ENCODE measurements around the gene AUP1. TPM values are rescaled to one million over a fixed set of nuclear protein-coding genes. Genes with fewer than 3 reads are reported as not detected.

Gene AUP1
- total RNA-seq, 1 donor from 2014 or later, result 146 TPM

DNA sequence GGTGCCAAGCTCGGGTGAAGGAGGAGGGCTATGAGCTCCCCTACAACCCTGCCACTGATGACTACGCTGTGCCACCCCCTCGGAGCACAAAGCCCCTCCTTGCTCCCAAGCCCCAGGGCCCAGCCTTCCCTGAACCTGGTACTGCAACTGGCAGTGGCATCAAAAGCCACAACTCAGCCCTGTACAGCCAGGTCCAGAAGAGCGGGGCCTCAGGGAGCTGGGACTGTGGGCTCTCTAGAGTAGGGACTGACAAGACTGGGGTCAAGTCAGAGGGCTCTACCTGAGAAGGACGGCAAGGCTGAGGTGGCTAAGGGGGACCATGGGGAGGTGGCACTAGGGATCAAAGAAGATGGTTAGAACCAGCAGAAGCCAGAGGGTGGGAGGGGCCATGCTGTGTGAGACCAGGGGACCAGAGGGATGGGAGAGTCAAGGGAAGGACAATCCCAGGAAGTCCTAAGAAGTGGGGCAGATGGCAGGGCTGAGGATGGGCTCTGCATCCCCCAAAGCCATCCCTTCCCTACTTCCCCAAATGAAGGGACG lies 27.4 kb upstream of the AUP1 start:
- DNase-seq (ENCODE audit: low spot score), result no peak

DNA sequence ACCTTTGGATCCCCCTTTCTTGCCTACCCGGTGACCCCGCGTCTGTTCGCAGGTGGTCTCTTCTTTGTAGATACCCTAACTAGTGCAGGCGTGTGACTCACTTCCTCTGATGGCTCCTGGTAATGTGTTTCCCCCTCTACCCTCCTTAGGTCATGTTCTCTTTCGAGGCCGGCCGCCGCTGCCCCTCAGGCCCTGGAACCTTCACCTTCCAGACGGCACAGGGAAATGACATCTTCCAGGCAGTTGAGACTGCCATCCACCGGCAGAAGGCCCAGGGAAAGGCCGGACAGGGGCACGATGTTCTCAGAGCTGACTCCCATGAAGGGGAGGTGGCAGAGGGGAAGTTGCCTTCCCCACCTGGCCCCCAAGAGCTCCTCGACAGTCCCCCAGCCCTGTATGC lies 26.7 kb upstream of the AUP1 start:
- no peak for DNase-seq (ENCODE audit: low spot score)

DNA sequence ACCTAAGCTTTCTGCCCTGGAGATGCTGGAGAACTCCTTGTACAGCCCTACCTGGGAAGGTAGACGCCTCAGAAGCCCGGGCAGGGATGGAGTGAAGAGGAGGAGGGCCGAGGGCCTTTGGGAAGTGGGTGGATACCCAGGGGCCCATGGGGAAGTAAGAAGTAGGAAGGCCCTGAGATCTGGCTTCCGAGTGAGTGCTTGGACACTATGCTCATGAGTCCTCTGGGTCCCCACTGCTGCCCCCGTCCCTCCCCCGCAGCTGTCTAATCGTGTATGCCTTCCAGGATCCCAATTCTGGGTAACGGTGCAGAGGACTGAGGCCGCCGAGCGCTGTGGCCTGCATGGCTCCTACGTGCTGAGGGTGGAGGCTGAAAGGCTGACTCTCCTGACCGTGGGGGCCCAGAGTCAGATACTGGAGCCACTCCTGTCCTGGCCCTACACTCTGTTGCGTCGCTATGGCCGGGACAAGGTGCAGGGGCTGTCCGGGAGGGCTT lies 26.2 kb upstream of the AUP1 start:
- DNase-seq (ENCODE audit: low spot score), result no peak

DNA sequence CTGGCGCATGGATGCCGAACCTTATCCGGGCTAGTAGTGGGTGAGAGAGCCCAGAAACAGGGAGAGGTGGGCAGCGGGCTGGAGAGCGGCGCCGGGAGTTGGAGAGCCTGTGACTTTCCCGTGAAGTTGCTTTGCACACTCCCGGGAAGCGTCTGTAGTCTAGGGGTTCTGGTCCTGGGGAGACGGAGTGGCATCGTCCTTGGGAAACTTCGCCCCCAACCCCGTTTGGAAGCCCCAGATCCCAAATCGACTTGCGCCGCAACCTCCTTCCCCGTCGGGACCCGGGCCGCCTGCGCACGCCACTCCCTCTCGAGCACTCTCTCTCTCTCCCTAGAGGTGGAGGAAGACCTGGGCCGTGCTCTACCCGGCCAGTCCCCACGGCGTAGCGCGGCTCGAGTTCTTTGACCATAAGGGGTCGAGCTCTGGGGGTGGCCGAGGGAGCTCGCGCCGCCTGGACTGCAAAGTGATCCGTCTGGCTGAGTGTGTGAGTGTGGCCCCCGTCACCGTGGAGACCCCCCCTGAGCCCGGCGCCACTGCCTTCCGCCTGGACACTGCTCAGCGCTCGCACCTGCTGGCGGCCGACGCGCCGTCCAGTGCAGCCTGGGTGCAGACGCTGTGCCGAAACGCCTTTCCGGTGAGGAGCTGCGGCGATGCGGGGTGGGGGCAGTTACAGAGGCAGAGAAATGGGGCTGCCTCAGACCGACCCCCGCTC lies 25.5 kb upstream of the AUP1 start:
- peak; percentile 33 for DNase-seq (ENCODE audit: low spot score)

DNA sequence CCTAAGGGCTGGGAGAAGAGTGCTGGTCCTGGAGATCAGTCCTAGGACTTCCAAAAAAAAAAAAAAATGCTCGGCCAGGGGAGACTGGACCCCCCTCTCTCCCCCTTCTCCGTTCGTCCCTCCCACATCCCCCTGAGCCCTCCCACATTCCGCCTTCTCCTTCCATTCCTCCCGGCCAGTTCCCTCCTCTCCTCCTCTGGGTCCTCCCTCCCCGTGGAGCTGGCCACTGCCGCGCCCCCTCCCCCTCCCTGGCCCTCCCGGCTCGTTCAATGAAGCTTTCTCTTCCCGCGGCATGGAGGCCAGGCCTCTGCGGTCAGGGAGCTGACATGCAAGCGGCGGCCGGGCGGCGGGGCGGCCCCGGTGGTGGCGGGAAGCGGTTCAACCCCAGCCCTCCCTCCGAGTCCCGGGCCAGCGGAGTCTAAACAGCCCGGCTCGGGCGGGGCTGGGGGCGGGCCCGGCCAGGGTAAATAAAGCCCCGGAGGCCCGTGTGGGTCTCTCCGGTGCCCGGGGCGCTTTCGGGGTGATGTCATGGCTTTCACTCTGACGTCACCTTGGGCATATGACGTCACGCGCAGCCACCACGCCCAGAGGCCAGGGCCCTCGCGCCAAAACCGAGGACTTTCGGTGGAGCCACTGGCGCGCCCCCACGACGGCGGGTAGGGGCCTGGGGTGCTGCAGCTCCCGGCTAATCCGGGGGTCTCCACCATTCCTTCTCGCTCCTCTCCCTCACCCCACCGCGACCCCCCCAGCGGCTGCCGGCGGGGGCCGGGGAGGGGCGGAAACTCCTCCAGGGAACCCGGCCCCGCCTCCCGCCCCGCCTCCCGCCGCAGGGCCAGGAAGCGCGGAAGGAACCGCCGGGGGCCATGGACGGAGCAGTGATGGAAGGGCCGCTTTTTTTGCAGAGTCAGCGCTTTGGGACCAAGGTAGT lies 24.6 kb upstream of the AUP1 start, which contains the start of the genes DOK1 and LOXL3:
Gene DOK1, plus strand, starts transcription at position 829 of the 928 bp plus-strand sequence. Its CDS starts 35 bp downstream, at position 864.
Gene LOXL3, minus strand, starts transcription at position 51 of the 928 bp plus-strand sequence. CDS start 1,308 bp downstream, outside the sequence.
- peak; percentile 87 for DNase-seq (ENCODE audit: low spot score)

DNA sequence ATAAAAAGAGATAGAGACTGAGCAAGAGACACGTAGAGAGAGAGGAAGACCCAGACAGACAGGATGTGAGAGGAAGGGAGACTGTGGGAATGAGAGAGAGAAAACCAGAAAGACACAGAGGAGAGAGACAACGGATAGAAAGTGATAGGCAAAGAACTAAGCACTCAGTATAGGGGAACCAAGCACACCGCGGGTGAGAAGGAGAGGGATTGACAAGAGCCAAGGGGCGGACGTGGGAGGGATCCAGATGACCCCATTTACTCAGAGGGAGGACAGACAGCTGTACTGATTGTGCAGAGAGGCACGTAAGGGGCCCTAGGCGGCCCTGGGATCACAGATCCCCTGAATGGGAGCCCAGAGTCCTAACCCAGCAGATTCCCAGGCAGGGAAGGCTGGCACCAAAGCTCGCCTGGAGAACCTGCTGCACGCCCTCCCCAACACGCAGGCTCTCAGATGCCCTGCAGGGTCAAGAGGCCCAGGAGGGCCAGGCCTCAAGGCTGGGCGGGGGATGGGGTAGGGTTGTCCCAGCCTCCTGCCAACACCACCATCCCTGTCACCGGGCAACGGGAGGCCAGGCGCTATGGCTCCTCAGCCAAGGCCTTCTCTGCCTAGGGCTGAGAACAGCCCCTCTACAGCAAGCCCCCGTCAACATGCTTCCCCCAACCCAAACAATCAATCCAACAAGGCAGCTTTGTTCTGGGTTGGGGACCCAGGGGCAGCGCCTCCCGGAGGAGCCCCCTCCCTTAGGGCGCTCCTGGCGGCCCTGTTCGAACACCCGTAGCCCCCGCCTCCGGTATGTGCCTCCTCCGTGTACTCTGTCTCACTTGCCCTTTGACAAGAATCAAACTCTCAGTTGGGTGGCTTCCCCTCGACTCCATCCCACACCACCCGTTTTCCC lies 23.7 kb upstream of the AUP1 start:
- DNase-seq (ENCODE audit: low spot score), result no peak

DNA sequence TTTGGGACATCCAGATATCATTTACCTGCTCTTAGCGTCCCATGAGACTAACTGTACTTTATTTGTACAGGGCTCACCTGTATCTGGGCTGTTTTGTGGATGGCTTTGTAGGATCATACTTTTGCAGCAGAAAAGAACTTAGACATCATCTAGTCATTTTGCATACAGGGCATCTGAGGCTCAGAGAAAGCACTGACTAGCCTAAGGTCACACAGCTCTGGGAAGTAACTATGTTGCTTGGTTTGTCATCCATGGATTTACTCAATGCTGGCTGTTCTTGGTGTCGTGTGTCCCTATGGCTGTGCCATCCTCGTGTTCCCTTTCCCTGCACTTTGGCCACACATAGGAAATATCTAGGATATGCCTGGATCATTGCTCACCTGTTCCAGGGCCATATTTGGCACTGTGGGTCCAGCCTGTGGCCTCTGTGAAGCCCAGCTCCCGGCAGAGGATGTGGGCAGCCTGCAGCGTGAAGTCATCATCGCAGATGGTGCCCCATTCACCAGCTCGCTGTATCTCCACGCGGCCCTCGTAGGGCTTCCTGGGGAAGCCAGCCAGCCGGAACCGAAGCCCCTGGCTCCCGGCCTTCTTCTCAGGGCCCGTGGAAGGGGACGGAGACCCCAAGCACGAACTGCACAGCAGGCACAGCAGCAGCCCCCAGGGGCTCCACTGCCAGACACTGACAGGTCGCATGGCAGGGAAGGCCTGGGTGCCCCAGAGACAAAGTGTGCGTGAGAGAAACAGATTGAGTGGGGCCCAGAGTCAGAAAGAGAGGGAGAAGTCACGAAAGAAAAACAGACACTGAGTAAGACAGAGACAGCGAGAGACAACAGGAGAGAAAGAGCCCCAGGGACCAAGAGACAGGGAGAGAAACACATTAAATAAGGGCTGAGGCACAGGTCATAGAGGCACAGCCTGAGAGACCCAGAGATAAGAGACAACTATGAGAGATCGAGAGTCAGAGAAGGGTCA lies 22.7 kb upstream of the AUP1 start:
- DNase-seq (ENCODE audit: low spot score), result no peak

DNA sequence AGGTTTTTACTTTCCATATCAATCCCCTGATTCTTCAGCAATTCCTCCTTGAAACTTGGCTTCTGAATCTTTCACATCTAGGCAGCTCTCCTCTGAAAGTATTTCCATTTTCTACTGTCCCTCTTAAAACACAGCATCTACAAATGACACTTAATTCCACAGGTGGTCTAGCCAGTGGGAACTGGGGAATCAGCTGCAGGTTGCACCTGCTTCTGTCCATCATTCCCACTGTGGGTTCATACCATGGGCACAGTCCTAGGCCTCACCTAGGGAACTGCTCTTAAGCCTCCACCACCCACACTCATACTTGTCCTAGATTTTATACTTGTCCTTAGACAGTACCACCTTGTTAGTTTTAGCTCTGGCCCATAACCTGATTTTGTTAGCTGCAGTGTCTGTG lies 22.0 kb upstream of the AUP1 start:
- no peak for DNase-seq (ENCODE audit: low spot score)

DNA sequence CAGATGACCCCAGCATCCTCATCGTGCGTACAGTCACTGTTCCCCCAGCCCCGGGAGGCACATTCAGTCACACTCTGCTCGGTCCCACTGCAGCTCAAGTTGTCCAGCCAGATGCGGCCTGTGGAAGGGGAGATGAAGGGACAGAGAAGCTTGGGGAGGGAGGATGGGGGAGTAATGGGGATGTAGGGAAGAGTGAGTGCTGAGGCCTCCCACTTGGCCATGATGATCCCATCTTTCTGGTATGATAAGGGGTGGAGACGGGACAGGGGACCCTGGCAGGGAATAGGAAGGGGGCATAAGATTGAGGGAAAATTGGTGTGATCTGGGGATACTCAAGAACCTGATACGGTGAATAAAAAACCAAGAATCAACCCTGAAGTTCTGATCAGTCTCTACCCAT lies 20.7 kb upstream of the AUP1 start:
- DNase-seq (ENCODE audit: low spot score), result no peak

DNA sequence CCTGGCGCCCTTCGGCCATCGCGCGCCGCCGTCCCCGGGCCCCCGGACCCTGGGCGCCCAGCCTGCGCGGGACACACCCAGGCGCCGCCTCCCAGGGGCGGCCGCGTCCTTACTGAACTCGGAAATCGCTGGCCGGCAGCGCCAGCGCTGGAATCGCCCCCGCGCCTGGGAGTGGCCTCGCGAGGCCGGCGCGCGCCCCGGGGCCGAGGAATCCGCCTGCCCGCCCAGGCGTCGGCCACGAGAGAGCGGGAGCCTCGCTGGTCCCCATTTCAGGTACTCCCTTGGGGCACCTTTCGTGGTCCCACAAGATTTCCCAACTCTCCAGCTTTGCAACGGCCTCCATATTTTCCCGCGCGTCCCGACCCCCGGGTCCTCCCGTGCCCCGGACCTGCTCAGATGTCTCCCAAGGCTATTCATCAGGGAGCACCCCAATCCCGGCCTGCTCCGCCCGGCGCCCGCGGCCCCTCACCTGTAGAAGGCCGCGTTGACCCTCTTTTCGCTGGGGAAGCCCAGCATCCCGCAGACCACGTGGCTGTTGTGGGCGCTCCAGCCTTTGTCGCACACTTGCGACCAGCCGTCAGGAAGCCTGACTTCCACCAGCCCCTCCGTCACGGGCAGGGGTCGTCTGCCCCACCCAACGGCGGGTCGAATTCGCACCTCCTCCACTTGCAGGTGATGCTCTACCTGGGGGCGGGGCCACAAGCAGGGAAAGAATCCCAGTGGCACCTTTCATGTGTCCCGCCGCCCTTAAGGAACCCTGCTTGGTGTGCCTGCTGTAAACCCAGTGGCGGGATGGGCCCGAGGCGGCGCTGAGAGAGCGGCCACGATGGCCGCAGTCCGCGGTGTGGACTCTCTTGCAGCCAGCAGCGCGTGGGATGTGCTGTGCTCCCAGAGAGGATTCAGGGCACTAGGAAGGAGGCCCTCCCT lies 19.7 kb upstream of the AUP1 start:
- peak; percentile 37 for DNase-seq (ENCODE audit: low spot score)

DNA sequence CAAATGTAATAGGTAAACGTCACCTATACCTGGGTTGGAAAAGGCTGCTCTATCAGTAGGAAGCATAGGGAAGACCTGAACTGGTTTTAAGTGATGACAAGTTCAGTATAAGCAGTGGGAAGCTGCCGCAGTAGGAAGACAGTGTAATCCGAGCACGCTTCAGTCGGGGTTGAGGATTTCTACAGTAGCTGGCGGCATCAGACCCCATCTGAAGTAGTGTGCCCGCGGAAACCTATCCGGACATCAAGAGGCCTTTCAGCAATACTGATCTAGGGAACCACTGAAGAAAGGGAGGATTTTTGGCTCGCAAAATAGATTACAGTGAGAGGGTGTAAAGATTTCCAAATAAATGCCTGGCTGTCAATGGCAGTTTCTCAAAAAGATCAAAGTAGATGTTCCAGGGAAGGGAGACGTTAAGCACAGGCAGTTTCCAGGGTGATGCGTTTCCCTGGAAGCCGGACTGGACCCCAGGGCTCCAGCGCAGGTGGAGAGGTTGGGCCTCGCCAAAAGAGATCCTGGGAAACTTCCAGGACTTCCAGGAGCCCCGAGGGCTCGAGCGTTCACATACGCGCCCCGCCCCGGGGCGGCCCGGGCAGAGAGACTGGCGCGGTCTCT lies 18.9 kb upstream of the AUP1 start:
- no peak for DNase-seq (ENCODE audit: low spot score)

DNA sequence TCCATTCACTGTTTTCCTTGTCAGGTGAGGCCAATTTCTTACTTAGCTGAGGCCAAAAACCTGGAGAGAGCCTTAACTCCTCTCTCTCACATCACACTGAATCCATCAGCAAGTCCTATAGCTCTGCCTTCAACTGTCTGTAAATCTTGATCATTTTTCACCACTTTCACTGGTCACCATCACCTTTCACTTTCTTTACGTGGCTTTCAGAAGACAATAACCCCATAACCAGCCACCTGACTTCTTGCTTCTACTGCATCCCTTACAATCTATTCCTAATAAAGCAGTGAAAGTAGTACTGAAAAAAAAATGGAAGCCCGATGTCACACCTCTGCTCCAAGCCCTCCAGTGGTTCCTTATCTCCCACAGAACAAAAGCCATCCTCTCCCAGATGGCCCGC lies 16.5 kb upstream of the AUP1 start:
- no peak for DNase-seq (ENCODE audit: low spot score)

DNA sequence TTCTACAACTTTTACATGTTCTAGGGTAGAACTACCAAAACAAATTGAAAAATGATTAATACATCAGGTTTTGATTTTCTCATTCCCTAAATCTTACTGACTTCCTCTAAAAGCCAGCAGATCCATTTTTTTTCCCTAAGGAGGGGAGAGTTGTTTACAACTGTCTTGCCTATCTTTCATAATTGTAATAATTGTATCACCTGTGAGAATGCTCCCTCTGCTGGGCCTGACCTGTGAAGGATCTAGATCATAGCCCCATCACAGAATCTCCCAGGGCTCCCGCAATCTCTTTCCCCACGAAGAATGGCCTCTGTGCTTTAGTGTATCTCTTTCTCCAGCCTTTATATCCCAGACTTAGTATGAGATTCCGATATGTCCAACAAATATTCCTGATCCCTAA lies 15.1 kb upstream of the AUP1 start:
- no peak for DNase-seq (ENCODE audit: low spot score)

DNA sequence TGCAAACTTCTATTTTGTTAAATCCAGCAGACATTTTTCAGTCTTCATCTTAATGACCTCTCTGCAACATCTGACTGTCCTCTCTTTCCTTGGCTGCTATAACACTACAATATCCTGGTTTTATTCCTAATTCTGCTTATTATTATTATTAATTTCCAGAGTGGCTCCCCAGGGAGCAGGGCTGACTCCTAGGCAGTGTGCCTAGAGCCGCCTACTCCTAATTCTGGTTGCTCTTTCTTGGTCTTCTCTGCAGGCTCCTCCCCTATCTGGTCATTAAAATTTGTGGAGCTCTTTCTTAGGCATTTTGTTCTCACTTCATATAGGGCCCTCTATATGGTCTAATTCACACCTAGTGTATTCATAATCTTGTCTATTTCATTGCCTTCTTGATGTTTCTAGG lies 13.5 kb upstream of the AUP1 start:
- no peak for DNase-seq (ENCODE audit: low spot score)

DNA sequence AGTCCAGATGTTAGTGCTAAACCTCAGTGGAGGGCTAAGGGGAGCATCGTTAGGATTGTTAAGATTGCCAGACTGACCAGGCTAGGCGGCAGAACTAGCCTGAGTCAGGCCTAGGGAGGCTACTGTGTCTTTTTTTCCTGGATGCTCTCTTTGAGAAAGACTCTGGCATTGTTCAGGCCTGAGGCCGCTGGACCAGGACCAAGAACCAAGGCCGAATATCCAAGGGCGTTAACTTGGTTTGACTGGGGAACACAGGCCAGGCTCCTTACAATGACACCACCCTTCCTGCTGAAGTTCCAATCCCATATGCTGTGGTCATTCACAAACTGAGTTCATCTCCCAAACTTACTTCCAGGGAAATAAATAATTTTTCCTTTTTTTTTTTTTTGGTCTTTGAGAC lies 10.8 kb upstream of the AUP1 start:
- no peak for DNase-seq (ENCODE audit: low spot score)

DNA sequence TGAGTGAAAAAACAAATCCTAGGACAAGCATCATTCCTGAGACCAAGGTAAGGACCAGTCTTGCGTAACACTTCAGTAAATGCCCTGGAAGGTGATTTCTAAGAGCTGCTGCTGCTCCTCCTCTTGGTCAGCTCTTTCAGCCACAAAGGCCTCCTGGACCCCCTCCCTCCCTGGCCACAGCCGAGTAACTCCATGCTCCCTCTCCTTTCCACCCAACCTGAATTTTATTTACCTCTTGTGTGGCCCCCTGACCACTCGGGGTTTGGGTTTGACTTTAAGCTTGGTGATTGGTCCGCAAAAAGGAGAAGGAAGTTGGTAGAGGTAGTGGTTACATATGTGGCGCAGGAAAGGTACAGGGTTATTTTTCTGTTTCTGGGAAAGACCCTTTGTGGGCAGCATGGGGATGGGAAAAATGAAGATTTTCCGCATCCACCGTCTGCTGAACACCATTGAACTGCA lies 9.4 kb upstream of the AUP1 start:
- no peak for DNase-seq (ENCODE audit: low spot score)

DNA sequence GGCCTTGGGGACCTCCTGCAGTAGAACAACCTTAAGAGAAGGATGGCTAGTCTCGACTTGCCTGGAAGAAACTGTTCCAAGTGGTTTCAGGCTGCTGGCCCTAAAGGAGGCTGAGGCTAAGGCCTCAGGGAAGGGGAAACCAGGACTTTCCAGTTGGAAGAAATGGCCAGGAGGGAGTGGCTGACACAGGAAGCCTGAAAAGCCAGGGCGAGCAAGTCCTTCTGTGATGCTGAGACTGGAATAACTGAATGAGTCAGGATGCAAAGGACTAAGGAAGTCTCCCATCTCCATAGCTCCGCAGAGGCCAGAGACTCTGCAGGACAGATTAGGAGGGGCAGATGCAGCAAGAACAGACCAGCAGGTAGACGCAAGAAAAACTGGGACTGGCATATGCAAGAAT lies 7.6 kb upstream of the AUP1 start:
- DNase-seq (ENCODE audit: low spot score), result no peak

DNA sequence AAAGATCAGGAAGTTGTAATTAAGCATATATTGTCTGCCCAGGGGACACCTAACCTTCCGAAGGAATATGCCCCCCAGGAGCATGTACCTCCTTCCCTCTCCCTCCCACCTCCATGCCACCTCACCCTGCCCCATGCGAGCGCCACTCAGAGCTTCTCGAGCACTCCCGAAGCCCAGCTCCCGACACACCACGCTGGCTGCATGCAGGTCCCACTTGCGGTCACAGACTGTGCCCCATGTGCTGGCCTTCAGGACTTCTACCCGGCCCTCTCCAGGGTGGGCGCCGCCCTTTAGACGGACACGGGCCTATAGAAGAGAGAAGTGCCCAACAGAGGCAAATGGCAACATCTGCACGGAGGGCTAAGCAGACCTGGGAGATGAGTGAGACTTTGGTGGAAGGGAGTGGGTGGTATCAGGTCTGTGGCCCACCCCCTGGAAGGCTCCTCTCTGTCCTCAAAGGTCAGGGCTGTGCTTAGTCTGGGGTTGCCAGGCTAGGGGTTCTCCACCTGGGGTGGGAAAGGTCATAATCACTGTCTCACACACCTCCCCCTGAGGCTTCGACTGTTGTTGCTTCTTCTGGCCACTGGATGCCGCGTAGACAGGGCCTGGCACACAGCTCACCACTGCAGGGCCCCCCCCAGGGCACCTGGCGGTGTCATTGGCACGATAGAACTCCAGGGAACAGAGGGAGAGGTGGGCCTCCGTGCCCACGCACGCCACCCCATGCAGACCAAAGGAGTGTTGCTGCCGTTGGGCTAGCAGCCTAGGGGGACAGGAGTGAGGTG lies 6.9 kb upstream of the AUP1 start:
- DNase-seq (ENCODE audit: low spot score), result no peak

Measured in mucosa of gallbladder (tissue), 1 donor.